HCT116 (cell line): ENCODE results near the gene IL11. TPM values are rescaled to one million over a fixed set of nuclear protein-coding genes. Genes with fewer than 3 reads are reported as not detected.
"Not testable (repeated sequence)": the region's sequence is repeated elsewhere in the genome, so short reads cannot be mapped to it uniquely, and the experiment has no call there.

Source experiments
- ATAC-seq: fragments of 200-7000 bp; cut with Tn5 transposase; 2 replicates; pipeline ENCODE4 v1.9.1; 2020; ENCODE audit warnings: mild to moderate bottlenecking, moderate library complexity
- BruUV-seq: library from RNA; stranded (reverse); fragments of 400-500 nt; replicated peaks from 2 replicates; lab custom pipeline; 2021; lab: Mats Ljungman, UMichigan
- CTCF ChIA-PET: fragments of 300-600 bp; sonication (Branson Sonifier 250); formaldehyde crosslinking; loops from one replicate; lab custom pipeline; 2021; ENCODE audit warnings: antibody characterized with exemption; lab: Charles Lee
- POLR2A ChIA-PET: fragments of 300-600, 350-600 bp; sonication (Branson Sonifier 250); formaldehyde crosslinking; loops from one replicate; lab custom pipeline; 2021; ENCODE audit warnings: antibody characterized with exemption; lab: Charles Lee
- RAD21 ChIA-PET, 2 experiments: fragments of 300-600 bp; sonication (Branson Sonifier 250); formaldehyde crosslinking; loops; one replicate each; lab custom pipeline; 2023; ENCODE audit warnings: low total read pairs in 2 of 2; ENCODE audit not compliant: uncharacterized antibody in 2 of 2, unreplicated experiment in 2 of 2, low non-redundant PET in 1 of 2; lab: Charles Lee
- DNase-seq: peaks from one replicate; pipeline ENCODE4 v3.0.0-alpha.2; 2010; ENCODE audit warnings: low read depth, low spot score
- H2AFZ ChIP-seq: fragments of 200-600 bp; shearing (Covaris generic), sonication (generic); 2 replicates; pipeline ENCODE4 v1.6.1; 2017; ENCODE audit warnings: low read depth, mixed run types, mixed read lengths, antibody characterized with exemption, low read length; ENCODE audit not compliant: poor library complexity, severe bottlenecking
- H3K27ac ChIP-seq: 2 replicates; pipeline ENCODE4 v1.5.1; 2012; ENCODE audit warnings: low read depth, low read length
- H3K27me3 ChIP-seq: fragments of 200-600 bp; sonication (generic); 2 replicates; pipeline ENCODE4 v1.6.1; 2016; ENCODE audit warnings: mixed run types, low read length, mixed read lengths; ENCODE audit not compliant: insufficient read depth
- H3K36me3 ChIP-seq, 2 experiments: fragments of 200-500 bp in 1 of 2; fragments of 200-600 bp in 1 of 2; sonication (Bioruptor generic) in 1 of 2; sonication (generic) in 1 of 2; 2 replicates each; pipeline versions ENCODE4 v1.5.1 to v1.6.1; 2014 to 2016; ENCODE audit warnings: low read length in 2 of 2, inconsistent platforms in 1 of 2, mixed read lengths in 1 of 2, mixed run types in 1 of 2; ENCODE audit not compliant: insufficient read depth in 2 of 2, control insufficient read depth in 1 of 2
- H3K4me1 ChIP-seq, 2 experiments: fragments of 200-600 bp in 1 of 2; sonication (generic) in 1 of 2; 2 replicates each; pipeline versions ENCODE4 v1.5.1 to v1.6.1; 2012 to 2017; ENCODE audit warnings: low read length in 2 of 2, inconsistent platforms in 1 of 2, mild to moderate bottlenecking in 1 of 2, mixed read lengths in 1 of 2, mixed run types in 1 of 2, moderate library complexity in 1 of 2; ENCODE audit not compliant: insufficient read depth in 2 of 2, control insufficient read depth in 1 of 2
- H3K4me2 ChIP-seq: fragments of 200-600 bp; sonication (generic); 2 replicates; pipeline ENCODE4 v1.6.1; 2017; ENCODE audit warnings: mixed run types, low read length, mixed read lengths
- H3K4me3 ChIP-seq, 2 experiments: fragments of 200-600 bp in 1 of 2; sonication (generic) in 1 of 2; replicated peaks in 1 of 2; 2 replicates each; pipeline ENCODE4 v1.5.1; 2011 to 2016; ENCODE audit warnings: low read length in 2 of 2, control low read depth in 1 of 2, low read depth in 1 of 2, mild to moderate bottlenecking in 1 of 2, mixed read lengths in 1 of 2, mixed run types in 1 of 2
- H3K79me2 ChIP-seq: fragments of 200-600 bp; sonication (generic); 2 replicates; pipeline ENCODE4 v1.6.1; 2017; ENCODE audit warnings: mild to moderate bottlenecking, mixed run types, low read length, moderate library complexity, mixed read lengths; ENCODE audit not compliant: insufficient read depth
- H3K9ac ChIP-seq: fragments of 200-600 bp; sonication (generic); 2 replicates; pipeline ENCODE4 v1.6.1; 2016; ENCODE audit warnings: low read length, mixed read lengths
- H3K9me2 ChIP-seq: fragments of 200-600 bp; sonication (generic), shearing (Covaris generic); 2 replicates; pipeline ENCODE4 v1.6.1; 2017; ENCODE audit warnings: mixed run types, mild to moderate bottlenecking, moderate library complexity; ENCODE audit not compliant: insufficient read depth
- H3K9me3 ChIP-seq, 2 experiments: fragments of 200-500 bp in 1 of 2; fragments of 200-600 bp in 1 of 2; sonication (Bioruptor generic) in 1 of 2; sonication (generic) in 1 of 2; 2 replicates each; pipeline ENCODE4 v1.6.1; 2014 to 2017; ENCODE audit warnings: low read length in 2 of 2, mixed read lengths in 2 of 2, inconsistent platforms in 1 of 2, low read depth in 1 of 2, mild to moderate bottlenecking in 1 of 2, mixed run types in 1 of 2, moderate library complexity in 1 of 2; ENCODE audit not compliant: control insufficient read depth in 1 of 2, insufficient read depth in 1 of 2
- H4K20me1 ChIP-seq: fragments of 200-600 bp; sonication (generic), shearing (Covaris generic); 2 replicates; pipeline ENCODE4 v1.6.1; 2017; ENCODE audit warnings: mixed run types, mild to moderate bottlenecking, moderate library complexity; ENCODE audit not compliant: insufficient read depth
- CBX3 ChIP-seq: IDR thresholded peaks from 2 replicates; pipeline ENCODE4 v1.6.1; 2012; ENCODE audit warnings: low read depth
- ELF1 ChIP-seq: IDR thresholded peaks from 2 replicates; pipeline ENCODE4 v1.6.1; 2012; ENCODE audit warnings: low read depth, borderline replicate concordance
- EZH2 ChIP-seq: fragments of 200-600 bp; sonication (generic); IDR thresholded peaks from 2 replicates; pipeline ENCODE4 v1.6.1; 2017; ENCODE audit warnings: antibody characterized with exemption, mixed run types
- EZH2phosphoT487 ChIP-seq: fragments of 200-600 bp; IDR thresholded peaks from 2 replicates; pipeline ENCODE4 v1.6.1; 2018; ENCODE audit warnings: antibody characterized with exemption, borderline replicate concordance
- FOSL1 ChIP-seq: IDR thresholded peaks from 2 replicates; pipeline ENCODE4 v1.6.1; 2012; ENCODE audit warnings: low read depth
- JUND ChIP-seq: IDR thresholded peaks from 2 replicates; pipeline ENCODE4 v1.6.1; 2012
- POLR2A ChIP-seq: IDR thresholded peaks from 2 replicates; pipeline ENCODE4 v1.7.0; 2011; ENCODE audit warnings: borderline replicate concordance; ENCODE audit not compliant: insufficient read depth, insufficient read length; ENCODE audit errors: extremely low read depth
- POLR2AphosphoS5 ChIP-seq: IDR thresholded peaks from 2 replicates; pipeline ENCODE4 v1.6.1; 2011; ENCODE audit warnings: mild to moderate bottlenecking, low read depth, low read length, moderate library complexity
- SIN3A ChIP-seq: IDR thresholded peaks from 2 replicates; pipeline ENCODE4 v1.6.1; 2012; ENCODE audit warnings: low read depth
- SRF ChIP-seq: IDR thresholded peaks from 2 replicates; pipeline ENCODE4 v1.6.1; 2012; ENCODE audit warnings: low read depth
- YY1 ChIP-seq: IDR thresholded peaks from 2 replicates; pipeline ENCODE4 v1.6.1; 2011; ENCODE audit warnings: low read length, low read depth, moderate library complexity, mild to moderate bottlenecking; ENCODE audit not compliant: insufficient replicate concordance; ENCODE audit errors: extremely low read depth
- ZFX ChIP-seq: fragments of 450-650 bp; IDR thresholded peaks from 2 replicates; pipeline ENCODE4 v1.6.1; 2017
- ZNF274 ChIP-seq: fragments of 200-500 bp; sonication (Bioruptor generic); IDR thresholded peaks from 2 replicates; pipeline ENCODE4 v1.6.1; 2014; ENCODE audit warnings: mild to moderate bottlenecking, low read depth, low read length, inconsistent platforms
- intact Hi-C: fragments of 100-400 bp; cut with micrococcal nuclease; formaldehyde crosslinking; loops from 2 replicates; pipeline ENCODE4 v1.10.0; 2022
- total RNA-seq: library from RNA; stranded (reverse); gene quantifications from one replicate; pipeline ENCODE4 v1.2.1, GENCODE V29; 2021; ENCODE audit not compliant: unreplicated experiment
- TF ChIP-seq, protein P1 (sequence below): IDR thresholded peaks from 2 replicates; pipeline ENCODE4 v1.6.1; 2012
- TF ChIP-seq, protein P2 (sequence below): IDR thresholded peaks from 2 replicates; pipeline ENCODE4 v1.6.1; 2012

Gene IL11
- total RNA-seq, 1 experiment from 2014 or later = 2.8 TPM

- H3K9ac ChIP-seq, H3K27ac ChIP-seq, intact Hi-C loops, H3K4me3 ChIP-seq, H3K9me2 ChIP-seq, BruUV-seq, DNase-seq, H3K36me3 ChIP-seq, H2AFZ ChIP-seq, H4K20me1 ChIP-seq, H3K9me3 ChIP-seq, H3K79me2 ChIP-seq, H3K27me3 ChIP-seq, RAD21 ChIA-PET, POLR2A ChIA-PET: not testable (repeated sequence)
- Histone ChIP-seq H3K4me1 (peaks cover 5 to 28% of the 10 kb centered on the region in 2 experiments; a peak in 3 of 4 replicates), H3K4me2 (peak overlapping the region; percentile 25; the same call in 1 of the 2 replicates)
- peak; percentile 28; the same call in 1 of the 2 replicates for ATAC-seq
- TF ChIP-seq FOSL1 = peak; percentile 39; the same call in 1 of the 2 replicates
- CTCF ChIA-PET = interaction anchor here (1.3 kb wide), 1 partner anchor 10 kb away, joined by 3 read pairs; no protein-coding TSS in a partner anchor
Observed at GRCh38 chr19:55329791-55330190, 40.5 kb downstream of the IL11 start.

DNA sequence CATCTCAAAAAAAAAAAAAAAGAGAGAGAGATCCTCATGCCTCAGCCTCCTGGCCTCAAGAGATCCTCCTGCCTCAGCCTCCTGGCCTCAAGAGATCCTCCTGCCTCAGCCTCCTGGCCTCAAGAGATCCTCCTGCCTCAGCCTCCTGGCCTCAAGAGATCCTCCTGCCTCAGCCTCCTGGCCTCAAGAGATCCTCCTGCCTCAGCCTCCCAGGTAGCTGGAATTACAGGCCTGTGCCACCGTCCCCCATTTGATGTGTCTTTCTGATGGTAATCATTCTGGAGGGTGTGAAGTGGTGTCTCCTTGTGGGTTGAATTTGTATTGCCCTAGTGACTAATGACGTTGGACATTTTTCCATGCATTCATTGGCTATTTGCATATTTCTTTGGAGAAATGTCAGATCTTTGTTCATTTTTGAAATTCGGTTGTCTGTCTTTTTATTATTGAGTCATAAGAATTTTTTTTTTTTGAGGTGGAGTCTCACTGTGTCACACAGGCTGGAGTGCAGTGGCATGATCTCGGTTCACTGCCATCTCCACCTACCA, 41.4 kb downstream of the IL11 start:
- peak; percentile 58 for ATAC-seq
- H3K79me2 ChIP-seq, H3K27me3 ChIP-seq, H3K9ac ChIP-seq, H3K36me3 ChIP-seq, intact Hi-C loops, H2AFZ ChIP-seq, H4K20me1 ChIP-seq, H3K9me2 ChIP-seq, RAD21 ChIA-PET, DNase-seq, H3K4me2 ChIP-seq, BruUV-seq, H3K27ac ChIP-seq, POLR2A ChIA-PET, H3K4me3 ChIP-seq, H3K9me3 ChIP-seq: not testable (repeated sequence)
- CTCF ChIA-PET = interaction anchor here (1.3 kb wide), 1 partner anchor 10 kb away, joined by 3 read pairs; no protein-coding TSS in a partner anchor
- H3K4me1 ChIP-seq = peaks cover 5 to 25% of the 10 kb centered on the region in 2 experiments; a peak in 3 of 4 replicates

DNA sequence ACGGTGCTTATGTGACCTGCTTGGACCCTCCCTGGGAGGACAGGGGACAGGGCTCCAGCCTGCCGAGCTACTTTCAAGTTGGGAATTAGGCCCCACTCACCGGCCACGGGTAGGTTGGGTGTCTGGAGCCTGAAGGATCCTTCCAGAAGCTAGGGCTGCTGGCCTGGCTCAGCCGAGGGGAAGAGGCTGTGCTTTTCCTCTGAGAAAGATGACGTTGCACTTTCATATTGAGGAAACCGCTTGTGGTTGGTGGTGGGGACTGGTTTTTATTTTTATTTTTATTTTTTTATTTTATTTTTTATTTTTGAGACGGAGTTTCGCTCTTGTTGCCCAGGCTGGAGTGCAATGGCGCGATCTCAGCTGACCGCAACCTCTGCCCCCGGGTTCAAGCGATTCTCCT, 45.1 kb downstream of the IL11 start, which contains the start of gene TMEM150B:
Gene TMEM150B, minus strand, starts transcription at position 170 of the 400 bp plus-strand sequence. CDS start 4,305 bp downstream, outside the sequence.
- Histone ChIP-seq H3K4me1 (peaks cover 5 to 19% of the 10 kb centered on the region in 2 experiments; a peak in 3 of 4 replicates), H3K4me2 (no peak within 1 kb of the TSS), H3K79me2 (no peaks in the 10 kb centered on the region), H3K36me3 (no peaks in the 10 kb centered on the region), H3K9ac (no peak within 1 kb of the TSS), H2AFZ (no peak within 1 kb of the TSS), H3K27ac (no peak within 1 kb of the TSS), H3K4me3 (no peak within 1 kb of the TSS), H3K27me3 (no peaks in the 10 kb centered on the region), H3K9me2 (no peaks in the 10 kb centered on the region), H4K20me1 (no peaks in the 10 kb centered on the region), H3K9me3 (no peaks in the 10 kb centered on the region)
- TF ChIP-seq YY1 (no peak), ELF1 (no peak), ZNF274 (no peak), JUND (no peak), SRF (no peak), EZH2 (no peak), POLR2AphosphoS5 (no peak), POLR2A (no peak), CBX3 (no peak), ZFX (no peak), SIN3A (no peak), EZH2phosphoT487 (no peak)
- TF ChIP-seq, protein P1, sequence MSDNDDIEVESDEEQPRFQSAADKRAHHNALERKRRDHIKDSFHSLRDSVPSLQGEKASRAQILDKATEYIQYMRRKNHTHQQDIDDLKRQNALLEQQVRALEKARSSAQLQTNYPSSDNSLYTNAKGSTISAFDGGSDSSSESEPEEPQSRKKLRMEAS = no peak
- TF ChIP-seq, protein P2, sequence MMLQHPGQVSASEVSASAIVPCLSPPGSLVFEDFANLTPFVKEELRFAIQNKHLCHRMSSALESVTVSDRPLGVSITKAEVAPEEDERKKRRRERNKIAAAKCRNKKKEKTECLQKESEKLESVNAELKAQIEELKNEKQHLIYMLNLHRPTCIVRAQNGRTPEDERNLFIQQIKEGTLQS = no peak
- DNase-seq (no peak), ATAC-seq (no peak)
- ChIA-PET RAD21 (no interaction called here), POLR2A (no interaction called here), CTCF (no interaction called here)
- BruUV-seq = no TSS peak
- intact Hi-C loops = no loop called here
